Measurements from ENCODE around the gene MMP23B.

The MMP23B gene

GRCh38 chr1:1622788-1623094 is 9.2 kb upstream of the MMP23B start:
- DNase-seq = no peak
- H3K27ac ChIP-seq = no peak overlapping the region
- no peak for TF ChIP-seq CTCF (IDR thresholded peaks at IDR 0.05)
- H3K4me3 ChIP-seq = no peak overlapping the region
- peaks cover 0 to 2% (median under 1%) of the 10 kb centered on the region in 4 donors for H3K4me1 ChIP-seq
- intact Hi-C loops (cut with DNase I; ENCODE audit: low total_unique reads) = no loop called here
- H3K27me3 ChIP-seq = peaks cover 0 to 2% of the 10 kb centered on the region in 2 donors
- no peaks in the 10 kb centered on the region for H3K9me3 ChIP-seq
- H3K36me3 ChIP-seq = peaks cover under 1 to 94% (median 21%) of the 10 kb centered on the region in 3 donors

GRCh38 chr1:1623181-1623630 is 8.8 kb upstream of the MMP23B start:
- Histone ChIP-seq H3K27ac (no peak overlapping the region), H3K9me3 (no peaks in the 10 kb centered on the region), H3K36me3 (peaks cover 5 to 94% (median 20%) of the 10 kb centered on the region in 3 donors), H3K4me1 (no peaks in the 10 kb centered on the region), H3K27me3 (peaks cover 0 to 7% of the 10 kb centered on the region in 2 donors), H3K4me3 (no peak overlapping the region)
- no peak for TF ChIP-seq CTCF (IDR thresholded peaks at IDR 0.05)
- DNase-seq = no peak
- intact Hi-C loops (cut with DNase I; ENCODE audit: low total_unique reads) = no loop called here

DNA sequence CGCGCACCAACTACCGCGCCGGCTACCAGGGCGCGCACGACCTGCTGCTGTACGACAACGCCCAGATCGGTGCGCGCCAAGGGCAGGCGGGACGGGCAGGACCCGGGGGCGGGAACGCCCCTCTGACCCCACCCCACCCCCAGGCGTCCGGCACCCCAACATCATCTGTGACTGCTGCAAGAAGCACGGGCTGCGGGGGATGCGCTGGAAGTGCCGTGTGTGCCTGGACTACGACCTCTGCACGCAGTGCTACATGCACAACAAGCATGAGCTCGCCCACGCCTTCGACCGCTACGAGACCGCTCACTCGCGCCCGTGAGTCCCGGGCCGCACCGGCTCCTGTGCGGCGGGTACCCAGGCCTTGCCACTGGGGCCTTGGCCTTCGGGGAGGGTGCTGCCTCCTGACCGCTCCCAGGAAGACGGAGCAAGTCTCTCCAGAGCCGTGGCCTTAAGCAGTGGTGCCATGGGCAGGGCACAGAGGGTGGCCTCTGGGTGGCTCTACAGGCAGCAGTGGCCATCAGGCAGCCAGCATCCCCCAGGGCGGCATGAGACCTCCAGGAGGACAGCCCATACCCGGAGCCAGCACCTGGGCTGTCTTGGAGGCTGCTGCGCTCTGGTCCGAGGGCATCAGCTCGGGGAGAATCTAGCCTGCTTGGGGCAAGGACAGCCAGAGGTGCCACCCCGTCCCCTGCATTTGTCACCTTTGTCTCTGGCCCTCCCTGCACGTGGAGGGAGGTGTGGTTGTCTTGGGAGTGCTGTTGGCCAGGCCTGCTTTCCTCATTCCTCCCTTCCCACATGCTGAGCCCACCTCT is 8.1 kb upstream of the MMP23B start:
- Histone ChIP-seq H3K9me3 (no peaks in the 10 kb centered on the region), H3K36me3 (peaks cover 9 to 94% (median 27%) of the 10 kb centered on the region in 3 donors), H3K27ac (no peak overlapping the region), H3K4me3 (no peak overlapping the region), H3K27me3 (peaks cover 0 to 13% of the 10 kb centered on the region in 2 donors), H3K4me1 (no peaks in the 10 kb centered on the region)
- intact Hi-C loops (cut with DNase I; ENCODE audit: low total_unique reads) = no loop called here
- no peak for DNase-seq
- TF ChIP-seq CTCF (IDR thresholded peaks at IDR 0.05) = no peak

- Histone ChIP-seq H3K4me3 (no peak overlapping the region), H3K4me1 (no peaks in the 10 kb centered on the region), H3K36me3 (peaks cover 9 to 93% (median 29%) of the 10 kb centered on the region in 3 donors), H3K27me3 (peaks cover 0 to 22% of the 10 kb centered on the region in 2 donors), H3K9me3 (no peaks in the 10 kb centered on the region), H3K27ac (no peak overlapping the region)
- no peak for DNase-seq
- TF ChIP-seq CTCF (IDR thresholded peaks at IDR 0.05) = no peak
- intact Hi-C loops (cut with DNase I; ENCODE audit: low total_unique reads) = no loop called here
Measured at GRCh38 chr1:1624443-1625403, 7.2 kb upstream of the MMP23B start.

GRCh38 chr1:1625404-1625775 is 6.6 kb upstream of the MMP23B start:
- Histone ChIP-seq H3K27ac (no peak overlapping the region), H3K9me3 (no peaks in the 10 kb centered on the region), H3K36me3 (peaks cover 9 to 86% (median 29%) of the 10 kb centered on the region in 3 donors), H3K27me3 (peaks cover 0 to 29% of the 10 kb centered on the region in 2 donors), H3K4me1 (peaks cover 0 to 5% (median 2%) of the 10 kb centered on the region in 4 donors), H3K4me3 (no peak overlapping the region)
- TF ChIP-seq CTCF (IDR thresholded peaks at IDR 0.05) = no peak
- no peak for DNase-seq
- intact Hi-C loops (cut with DNase I; ENCODE audit: low total_unique reads) = no loop called here

Measured in tibial artery (tissue), 4 donors.